ENCODE measurements around the gene PIK3R5.

GRCh38 chr17:8871081-8871581 lies 94.4 kb downstream of the PIK3R5 start:
- TF ChIP-seq CTCF (IDR thresholded peaks at IDR 0.05) (no peak), EP300 (IDR thresholded peaks at IDR 0.05) (no peak)

Measured in tibial nerve (tissue), 4 donors.